ENCODE measurements around the gene AKTIP.

GRCh38 chr16:53498984-53499383 is 4.0 kb downstream of the AKTIP start:
- TF ChIP-seq ATF3 (IDR thresholded peaks at IDR 0.05) (no peak), ATF3 (CRISPR knock-in tag; conservative IDR thresholded peaks at IDR 0.05) (no peak), KDM1A (IDR thresholded peaks at IDR 0.05) (no peak), L3MBTL2 (IDR thresholded peaks at IDR 0.05) (no peak), POLR2A (conservative IDR thresholded peaks at IDR 0.05) (no peak), DIDO1 (tag; IDR thresholded peaks at IDR 0.05; ENCODE audit: low read depth) (no peak), IRF9 (tag; IDR thresholded peaks at IDR 0.05) (no peak), PREB (CRISPR knock-in tag; IDR thresholded peaks at IDR 0.05) (no peak), ZBTB34 (CRISPR knock-in tag; IDR thresholded peaks at IDR 0.05) (no peak), RAD21 (CRISPR knock-in tag; conservative IDR thresholded peaks at IDR 0.05 in 1 of 2, IDR thresholded peaks at IDR 0.05 in 1 of 2) (no peak), ZNF232 (CRISPR knock-in tag; IDR thresholded peaks at IDR 0.05) (no peak)
